Fibroblast of lung (primary cell): Measurements from ENCODE around the gene CRABP2. TPM values are rescaled to one million over a fixed set of nuclear protein-coding genes. Genes with fewer than 3 reads are reported as not detected.

Experiments
- DNase-seq, 2 donors: peaks; one replicate each; pipeline versions ENCODE4 v3.0.0 to v3.0.0-alpha.2; 2010; ENCODE audit warnings: low read depth in 2 of 2
- H2AFZ ChIP-seq: 2 replicates; pipeline ENCODE4 v1.5.1; 2012; ENCODE audit warnings: low read length, control low read depth, inconsistent platforms
- H3K27ac ChIP-seq: 2 replicates; pipeline ENCODE4 v1.5.1; 2011; ENCODE audit warnings: low read length, control low read depth; ENCODE audit not compliant: insufficient read depth
- H3K27me3 ChIP-seq: 2 replicates; pipeline ENCODE4 v1.5.1; 2011; ENCODE audit warnings: mild to moderate bottlenecking, low read length; ENCODE audit not compliant: control insufficient read depth, insufficient read depth
- H3K36me3 ChIP-seq: 2 replicates; pipeline ENCODE4 v1.5.1; 2011; ENCODE audit warnings: low read length; ENCODE audit not compliant: control insufficient read depth, insufficient read depth
- H3K4me1 ChIP-seq: 2 replicates; pipeline ENCODE4 v1.5.1; 2011; ENCODE audit warnings: low read length; ENCODE audit not compliant: control insufficient read depth, insufficient read depth; ENCODE audit errors: extremely low read depth
- H3K4me2 ChIP-seq: 2 replicates; pipeline ENCODE4 v1.5.1; 2011; ENCODE audit warnings: low read length, control low read depth; ENCODE audit not compliant: insufficient read depth; ENCODE audit errors: extremely low read depth
- H3K4me3 ChIP-seq, 4 experiments: fragments of 200-600 bp in 1 of 4; sonication (generic) in 1 of 4; replicated peaks in 1 of 4; 2 replicates each; pipeline ENCODE4 v1.5.1; 2011 to 2016; ENCODE audit warnings: low read length in 4 of 4, low read depth in 3 of 4, mild to moderate bottlenecking in 3 of 4, control low read depth in 2 of 4, inconsistent platforms in 1 of 4, mixed read lengths in 1 of 4; ENCODE audit not compliant: insufficient read depth in 1 of 4; ENCODE audit errors: control extremely low read depth in 1 of 4
- H3K79me2 ChIP-seq: 2 replicates; pipeline ENCODE4 v1.5.1; 2012; ENCODE audit warnings: mild to moderate bottlenecking, low read length, inconsistent platforms; ENCODE audit not compliant: control insufficient read depth, insufficient read depth
- H3K9ac ChIP-seq: 2 replicates; pipeline ENCODE4 v1.5.1; 2011; ENCODE audit warnings: mild to moderate bottlenecking, low read length, control low read depth; ENCODE audit not compliant: insufficient read depth
- H3K9me3 ChIP-seq: 2 replicates; pipeline ENCODE4 v1.5.1; 2012; ENCODE audit warnings: low read depth, low read length; ENCODE audit not compliant: control insufficient read depth, insufficient read depth
- H4K20me1 ChIP-seq: 2 replicates; pipeline ENCODE4 v1.5.1; 2011; ENCODE audit warnings: low read length; ENCODE audit not compliant: control insufficient read depth, insufficient read depth; ENCODE audit errors: extremely low read depth
- EZH2 ChIP-seq: IDR thresholded peaks from 2 replicates; pipeline ENCODE4 v1.5.1; 2012; ENCODE audit warnings: low read length, control low read depth, mild to moderate bottlenecking; ENCODE audit errors: missing control alignments
- polyA plus RNA-seq, 2 donors: library from polyadenylated mRNA; depleted of rRNA in 1 of 2; stranded (reverse) in 1 of 2; unstranded in 1 of 2; fragments of >200 nt; gene quantifications; 2 replicates each; pipeline ENCODE4 v1.2.1, GENCODE V29; 2011 to 2012; ENCODE audit warnings: missing spikeins in 1 of 2
- total RNA-seq: library from RNA; depleted of rRNA; stranded (reverse); fragments of >200 nt; gene quantifications from 2 replicates; pipeline ENCODE4 v1.2.1, GENCODE V29; 2014
- TF ChIP-seq, protein P1 (sequence below), 2 donors: IDR thresholded peaks in 1 of 2; conservative IDR thresholded peaks in 1 of 2; 1 replicate in 1 of 2; 2 replicates in 1 of 2; pipeline ENCODE4 v1.5.1; 2011 to 2012; ENCODE audit warnings: low read length in 2 of 2, control low read depth in 1 of 2, inconsistent platforms in 1 of 2, low read depth in 1 of 2, mild to moderate bottlenecking in 1 of 2

Gene CRABP2
- total and polyA plus RNA-seq, 2 donors (not counting 1 experiment from before 2014, with no cell fraction given) = 48.9 to 70.4 TPM

DNA sequence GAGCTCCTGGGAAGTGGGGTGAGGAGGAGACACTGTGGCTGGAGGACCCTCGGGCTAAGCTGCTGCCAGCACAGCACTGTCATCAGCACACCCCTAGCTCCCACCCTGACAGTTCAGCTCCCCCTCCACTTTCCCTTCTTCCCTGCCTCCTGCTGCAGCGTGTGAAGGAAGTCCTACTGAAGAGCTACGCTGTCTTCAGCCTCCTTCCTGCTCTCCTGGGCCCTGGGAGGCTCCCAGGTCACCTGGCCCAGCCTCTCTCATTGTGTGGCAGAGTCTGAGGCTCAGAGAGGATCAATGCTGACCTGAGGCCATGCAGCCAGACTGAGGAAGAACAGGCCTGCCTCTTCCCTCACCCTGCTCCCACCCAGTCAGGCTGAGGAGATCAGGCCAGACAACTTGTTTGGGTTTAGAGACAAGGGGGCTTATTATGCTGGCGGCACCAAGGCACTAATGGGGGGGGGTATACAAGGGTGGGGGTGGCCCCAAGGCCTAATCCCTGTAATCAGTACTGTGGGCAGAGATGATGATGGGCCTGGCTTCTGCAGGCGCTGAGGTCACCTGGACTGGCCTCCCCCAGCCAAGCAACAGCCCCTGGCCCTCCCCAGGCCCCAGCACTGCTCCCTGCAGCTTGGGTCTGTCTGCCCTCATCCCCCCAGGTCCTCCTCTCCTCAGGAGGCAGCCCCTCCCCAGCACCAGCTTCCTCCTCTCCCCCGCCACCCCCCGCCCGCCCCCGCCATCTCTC, 37.2 kb downstream of the CRABP2 start:
- no peak overlapping the region for H3K4me2 ChIP-seq
- H3K9me3 ChIP-seq = no peaks in the 10 kb centered on the region
- H4K20me1 ChIP-seq = no peaks in the 10 kb centered on the region
- DNase-seq = no peak
- no peaks in the 10 kb centered on the region for H3K79me2 ChIP-seq
- no peaks in the 10 kb centered on the region for H3K27me3 ChIP-seq
- H2AFZ ChIP-seq = peak overlapping the region; percentile 7
- TF ChIP-seq, protein P1, sequence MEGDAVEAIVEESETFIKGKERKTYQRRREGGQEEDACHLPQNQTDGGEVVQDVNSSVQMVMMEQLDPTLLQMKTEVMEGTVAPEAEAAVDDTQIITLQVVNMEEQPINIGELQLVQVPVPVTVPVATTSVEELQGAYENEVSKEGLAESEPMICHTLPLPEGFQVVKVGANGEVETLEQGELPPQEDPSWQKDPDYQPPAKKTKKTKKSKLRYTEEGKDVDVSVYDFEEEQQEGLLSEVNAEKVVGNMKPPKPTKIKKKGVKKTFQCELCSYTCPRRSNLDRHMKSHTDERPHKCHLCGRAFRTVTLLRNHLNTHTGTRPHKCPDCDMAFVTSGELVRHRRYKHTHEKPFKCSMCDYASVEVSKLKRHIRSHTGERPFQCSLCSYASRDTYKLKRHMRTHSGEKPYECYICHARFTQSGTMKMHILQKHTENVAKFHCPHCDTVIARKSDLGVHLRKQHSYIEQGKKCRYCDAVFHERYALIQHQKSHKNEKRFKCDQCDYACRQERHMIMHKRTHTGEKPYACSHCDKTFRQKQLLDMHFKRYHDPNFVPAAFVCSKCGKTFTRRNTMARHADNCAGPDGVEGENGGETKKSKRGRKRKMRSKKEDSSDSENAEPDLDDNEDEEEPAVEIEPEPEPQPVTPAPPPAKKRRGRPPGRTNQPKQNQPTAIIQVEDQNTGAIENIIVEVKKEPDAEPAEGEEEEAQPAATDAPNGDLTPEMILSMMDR (conservative IDR thresholded peaks at IDR 0.05 in 1 of 2, IDR thresholded peaks at IDR 0.05 in 1 of 2; ENCODE audit: low read depth in 1 of 2, low read length in 2 of 2) = no peak
- TF ChIP-seq EZH2 = no peak
- H3K27ac ChIP-seq = peak overlapping the region; percentile 35
- no peak overlapping the region for H3K4me3 ChIP-seq
- H3K4me1 ChIP-seq = peaks cover 40% of the 10 kb centered on the region
- H3K9ac ChIP-seq = no peak overlapping the region
- H3K36me3 ChIP-seq = peaks cover 5% of the 10 kb centered on the region

DNA sequence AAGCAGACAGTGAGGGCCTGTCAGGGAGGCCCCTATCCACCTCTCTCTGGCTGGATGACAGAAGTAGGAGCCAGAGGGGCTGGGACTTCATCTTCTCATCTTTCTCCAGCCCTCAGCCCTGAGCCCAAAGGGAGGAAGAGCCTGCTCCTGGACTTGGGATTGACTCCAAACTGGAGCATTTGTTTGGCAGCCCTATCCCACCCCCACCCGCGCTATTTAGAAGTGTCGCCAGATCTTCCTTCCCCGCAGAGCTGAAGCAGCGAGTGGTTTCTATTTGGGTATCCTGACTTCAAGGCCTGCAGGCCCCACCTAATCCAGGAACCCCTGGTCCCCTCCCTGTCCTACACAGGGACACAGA, 37.8 kb downstream of the CRABP2 start:
- Histone ChIP-seq H3K36me3 (peaks cover 1% of the 10 kb centered on the region), H3K27ac (peak overlapping the region; percentile 35), H3K4me3 (no peak overlapping the region), H3K9me3 (no peaks in the 10 kb centered on the region), H3K4me2 (no peak overlapping the region), H3K79me2 (no peaks in the 10 kb centered on the region), H3K4me1 (peaks cover 43% of the 10 kb centered on the region), H3K27me3 (no peaks in the 10 kb centered on the region), H2AFZ (peak overlapping the region; percentile 7), H3K9ac (no peak overlapping the region), H4K20me1 (no peaks in the 10 kb centered on the region)
- peak; percentile 21 to 51 for DNase-seq
- TF ChIP-seq EZH2 = no peak
- TF ChIP-seq, protein P1 (conservative IDR thresholded peaks at IDR 0.05 in 1 of 2, IDR thresholded peaks at IDR 0.05 in 1 of 2; ENCODE audit: low read depth in 1 of 2, low read length in 2 of 2) = no peak

DNA sequence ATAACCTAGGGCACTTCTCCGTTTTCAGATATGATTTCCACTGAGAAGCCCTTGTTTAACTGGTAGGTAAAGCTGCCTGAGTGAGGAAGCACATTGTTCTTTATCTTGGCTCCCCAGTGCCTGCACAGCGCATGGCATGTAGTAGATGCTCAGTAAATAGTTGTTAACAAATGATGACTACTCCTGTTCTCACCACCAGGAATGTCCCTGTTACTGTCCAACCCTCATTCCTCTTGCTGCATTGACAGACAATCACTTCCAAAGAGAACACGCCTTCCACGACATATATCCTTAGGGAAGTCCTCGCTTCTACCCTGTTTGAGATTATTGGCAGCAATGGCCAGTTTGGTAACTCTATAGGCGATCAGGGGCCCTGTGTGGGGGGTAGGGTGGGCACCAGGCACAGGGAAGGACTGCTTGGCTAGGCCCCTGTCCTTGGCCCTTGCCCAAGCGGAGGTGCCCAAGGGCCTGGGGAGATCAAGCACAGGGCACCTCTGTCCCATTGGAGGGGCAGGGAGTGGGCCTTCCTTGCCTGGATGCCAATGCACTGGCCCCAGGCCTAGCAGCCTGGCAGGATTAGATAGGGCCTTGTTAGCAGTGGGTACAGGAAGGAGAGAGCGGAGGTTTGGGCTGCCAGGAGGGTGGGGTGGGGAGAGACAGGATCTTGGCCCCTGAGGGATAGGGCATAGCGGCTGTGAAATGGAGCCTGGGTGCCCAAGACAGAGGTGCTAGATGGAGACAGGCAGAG, 38.3 kb downstream of the CRABP2 start:
- TF ChIP-seq, protein P1 (conservative IDR thresholded peaks at IDR 0.05 in 1 of 2, IDR thresholded peaks at IDR 0.05 in 1 of 2; ENCODE audit: low read depth in 1 of 2, low read length in 2 of 2) = no peak
- TF ChIP-seq EZH2 = no peak
- Histone ChIP-seq H3K79me2 (no peaks in the 10 kb centered on the region), H3K4me1 (peaks cover 49% of the 10 kb centered on the region), H3K27ac (no peak overlapping the region), H3K9me3 (no peaks in the 10 kb centered on the region), H2AFZ (no peak overlapping the region), H3K27me3 (no peaks in the 10 kb centered on the region), H4K20me1 (no peaks in the 10 kb centered on the region), H3K36me3 (no peaks in the 10 kb centered on the region), H3K4me2 (no peak overlapping the region), H3K9ac (no peak overlapping the region), H3K4me3 (no peak overlapping the region)
- peak in 1 of 2 donors; percentile 25 for DNase-seq
